GM12878 (cell line): Measurements from ENCODE around the gene KCNQ1. TPM values are rescaled to one million over a fixed set of nuclear protein-coding genes. Genes with fewer than 3 reads are reported as not detected.
A peak's percentile ranks its signal among the peaks of the same experiment; 100 is the strongest.

Source experiments
- ATAC-seq: fragments of 200-7000 bp; cut with Tn5 transposase; 3 replicates; pipeline ENCODE4 v1.9.1; 2020; ENCODE audit warnings: mild to moderate bottlenecking, moderate library complexity
- BruUV-seq: library from RNA; stranded (reverse); fragments of 400-500 nt; replicated peaks from 2 replicates; lab custom pipeline; 2021; lab: Mats Ljungman, UMichigan
- CTCF ChIA-PET: fragments of 300-600 bp; sonication (Branson Sonifier 250); formaldehyde crosslinking; extraction: SDS; loops from one replicate; lab custom pipeline; 2021; ENCODE audit warnings: inconsistent platforms; lab: Yijun Ruan, JAX
- POLR2A ChIA-PET: fragments of 350-600 bp; formaldehyde crosslinking; extraction: SDS; loops from one replicate; lab custom pipeline; 2021; ENCODE audit warnings: inconsistent platforms; lab: Charles Lee
- RAD21 ChIA-PET: fragments of 300-600 bp; sonication (Branson Sonifier 250); formaldehyde crosslinking; loops from one replicate; lab custom pipeline; 2023; ENCODE audit warnings: antibody characterized with exemption; ENCODE audit not compliant: unreplicated experiment; lab: Charles Lee
- SMC1A ChIA-PET: fragments of 300-600 bp; sonication (Branson Sonifier 250); formaldehyde crosslinking; loops from one replicate; lab custom pipeline; 2023; ENCODE audit not compliant: unreplicated experiment, uncharacterized antibody; lab: Charles Lee
- DNase-seq: peaks from one replicate; pipeline ENCODE4 v3.0.0-alpha.2; 2011; ENCODE audit warnings: low read depth, low spot score
- FAIRE-seq: peaks from 3 replicates; lab custom pipeline; 2011; peaks lifted over from hg19 to GRCh38; lab: Jason Lieb, UNC
- H2AFZ ChIP-seq: 2 replicates; pipeline ENCODE4 v1.6.0; 2011; ENCODE audit warnings: low read depth, low read length, control low read depth; ENCODE audit not compliant: control insufficient read depth
- H3K27ac ChIP-seq: 2 replicates; pipeline ENCODE4 v1.5.1; 2011; ENCODE audit warnings: control low read depth; ENCODE audit not compliant: control insufficient read depth, insufficient read depth
- H3K27me3 ChIP-seq, 2 experiments: replicated peaks in 1 of 2; 2 replicates each; pipeline versions ENCODE4 v1.6.0 to v1.6.1; 2011; ENCODE audit warnings: low read length in 1 of 2; ENCODE audit not compliant: control insufficient read depth in 2 of 2, insufficient read depth in 2 of 2
- H3K36me3 ChIP-seq, 2 experiments: 2 replicates each; pipeline ENCODE4 v1.5.1; 2011; ENCODE audit warnings: low read length in 1 of 2; ENCODE audit not compliant: control insufficient read depth in 2 of 2, insufficient read depth in 2 of 2
- H3K4me1 ChIP-seq: 2 replicates; pipeline ENCODE4 v1.6.1; 2011; ENCODE audit warnings: mild to moderate bottlenecking, low read length, moderate library complexity, mixed read lengths; ENCODE audit not compliant: control insufficient read depth, insufficient read depth
- H3K4me2 ChIP-seq: 2 replicates; pipeline ENCODE4 v1.6.0; 2011; ENCODE audit warnings: control low read depth; ENCODE audit not compliant: control insufficient read depth, insufficient read depth
- H3K4me3 ChIP-seq: fragments of 200-600 bp; sonication (generic); 2 replicates; pipeline ENCODE4 v1.5.1; 2016
- H3K79me2 ChIP-seq: 2 replicates; pipeline ENCODE4 v1.6.0; 2011; ENCODE audit warnings: low read length; ENCODE audit not compliant: control insufficient read depth, insufficient read depth
- H3K9ac ChIP-seq: 2 replicates; pipeline ENCODE4 v1.8.0; 2011; ENCODE audit warnings: low read length, control low read depth, mixed read lengths; ENCODE audit not compliant: control insufficient read depth, insufficient read depth
- H3K9me3 ChIP-seq: replicated peaks from 3 replicates; pipeline ENCODE4 v1.5.1; 2011; ENCODE audit warnings: mild to moderate bottlenecking, low read length; ENCODE audit not compliant: control insufficient read depth, insufficient read depth
- H4K20me1 ChIP-seq: 2 replicates; pipeline ENCODE4 v1.6.0; 2011; ENCODE audit not compliant: control insufficient read depth, insufficient read depth
- BHLHE40 ChIP-seq, 2 experiments: fragments of 450-650 bp in 1 of 2; IDR thresholded peaks; 2 replicates each; pipeline ENCODE4 v1.6.1; 2011 to 2017; ENCODE audit warnings: low read depth in 2 of 2, borderline replicate concordance in 1 of 2, improper control_type of control experiment in 1 of 2, low read length in 1 of 2, mild to moderate bottlenecking in 1 of 2
- ZNF592 ChIP-seq: fragments of 450-650 bp; IDR thresholded peaks from 2 replicates; pipeline ENCODE4 v1.6.1; 2017; ENCODE audit warnings: mild to moderate bottlenecking, moderate library complexity
- WGBS: methylation state at CpG from one replicate; pipeline ENCODE4 v1.1.6; 2016; ENCODE audit warnings: low lambda C conversion rate; ENCODE audit not compliant: insufficient replicate concordance, insufficient coverage; ENCODE audit errors: missing lambda C conversion rate; 5-methylcytosine and 5-hydroxymethylcytosine counted together
- in situ Hi-C: fragments of 300-500 bp; cut with MboI; formaldehyde crosslinking; loops from 9 replicates; pipeline ENCODE4 v1.14.3; 2018; ENCODE audit warnings: mixed read lengths
- intact Hi-C: fragments of 100-400 bp; cut with micrococcal nuclease; formaldehyde crosslinking; loops from one replicate; pipeline ENCODE4 v1.14.2; 2022; ENCODE audit not compliant: unreplicated experiment
- polyA plus RNA-seq, 11 experiments: library from polyadenylated mRNA; depleted of rRNA in 4 of 11; unstranded in 6 of 11; stranded (reverse) in 5 of 11; fragments of >200 nt; fragmentation: Nextera tagmentation in 4 of 11; fragmentation: Illumina TruSeq in 1 of 11; extraction: Ambion mirVana in 4 of 11; extraction: Trizol in 1 of 11; gene quantifications; 1 replicate in 1 of 11; 2 replicates in 10 of 11; pipeline versions ENCODE4 v1.2.1 to v1.2.3, GENCODE V29; 2011 to 2016; ENCODE audit warnings: inconsistent platforms in 2 of 11, missing spikeins in 2 of 11, low read depth in 1 of 11
- total RNA-seq, 4 experiments: library from RNA; depleted of rRNA in 3 of 4; stranded (reverse); fragments of >200 nt in 3 of 4; fragmentation: Illumina TruSeq in 1 of 4; extraction: Trizol in 1 of 4; gene quantifications; 2 replicates each; pipeline versions ENCODE4 v1.2.1 to v1.2.3, GENCODE V29; 2013 to 2021

Gene KCNQ1
- total and polyA plus RNA-seq, 10 of the 15 experiments (the other 5 are each of a cell fraction or from before 2014, with no cell fraction given): 0.03 to 0.15 (median 0.12) TPM; not detected in 7

- H3K27me3 ChIP-seq: no peaks in the 10 kb centered on the region; a peak in 2 of 4 replicates
- no peak overlapping the region for H2AFZ ChIP-seq
- ChIA-PET CTCF (interaction anchor here (1.2 kb wide), 1 partner anchor 22 kb away, joined by 3 read pairs; no protein-coding TSS in a partner anchor), RAD21 (no interaction called here)
- H3K4me1 ChIP-seq: no peaks in the 10 kb centered on the region
- DNase-seq: no peak
- H3K36me3 ChIP-seq: no peaks in the 10 kb centered on the region
- H4K20me1 ChIP-seq: no peaks in the 10 kb centered on the region
- H3K27ac ChIP-seq: no peak overlapping the region
- no peaks in the 10 kb centered on the region for H3K9me3 ChIP-seq
- in situ Hi-C loops: no loop called here
- WGBS: 60% methylated on average over 16 of the region's 16 CpGs
- peak in 1 of 2 experiments; percentile 12; a peak in 1 of 4 replicates for TF ChIP-seq BHLHE40 (IDR thresholded peaks at IDR 0.05; ENCODE audit: borderline replicate concordance in 1 of 2, low read depth in 2 of 2, low read length in 1 of 2)
- TF ChIP-seq ZNF592: no peak
- TF ChIP-seq, all 136 proteins: peak for 1
- H3K9ac ChIP-seq: no peak overlapping the region
- ChIA-PET SMC1A (interaction anchor here (0.5 kb wide), 1 partner anchor 667 kb away, joined by 3 read pairs; no protein-coding TSS in a partner anchor), POLR2A (no interaction called here)
- no peak overlapping the region for H3K4me3 ChIP-seq
- BruUV-seq: no TSS peak
- H3K4me2 ChIP-seq: no peak overlapping the region
- intact Hi-C loops: no loop called here
- ATAC-seq (no peak), FAIRE-seq (no peak)
- no peaks in the 10 kb centered on the region for H3K79me2 ChIP-seq
These were observed 109.8 kb downstream of the KCNQ1 start for GRCh38 chr11:2554338-2555207.
